Stomach (tissue), 9 donors: Measurements from ENCODE around the gene DLG4. TPM values are rescaled to one million over a fixed set of nuclear protein-coding genes. Genes with fewer than 3 reads are reported as not detected.

Experiments used
- DNase-seq, 2 donors: peaks; one replicate each; pipeline versions ENCODE4 v3.0.0 to v3.0.0-alpha.2; 2013 to 2019
- H3K27ac ChIP-seq, 5 donors: fragments of 200-600 bp in 4 of 5; sonication (generic) in 4 of 5; one replicate each; pipeline ENCODE4 v1.5.1; 2013 to 2019; ENCODE audit warnings: mild to moderate bottlenecking in 1 of 5, moderate library complexity in 1 of 5
- H3K27me3 ChIP-seq, 3 donors: fragments of 200-600 bp; sonication (generic); one replicate each; pipeline ENCODE4 v1.5.1; 2017 to 2019; ENCODE audit warnings: mixed run types in 1 of 3
- H3K36me3 ChIP-seq, 4 donors: fragments of 200-600 bp; sonication (generic); 1 replicate in 3 of 4; 2 replicates in 1 of 4; pipeline ENCODE4 v1.5.1; 2016 to 2019
- H3K4me1 ChIP-seq, 4 donors: fragments of 200-600 bp; sonication (generic); one replicate each; pipeline ENCODE4 v1.5.1; 2016 to 2019
- H3K4me3 ChIP-seq, 4 donors: fragments of 200-600 bp; sonication (generic) in 3 of 4; one replicate each; pipeline ENCODE4 v1.5.1; 2016 to 2019; ENCODE audit warnings: mild to moderate bottlenecking in 1 of 4
- H3K9me3 ChIP-seq, 4 donors: fragments of 200-600 bp; sonication (generic); one replicate each; pipeline ENCODE4 v1.5.1; 2016 to 2019
- CTCF ChIP-seq, 7 experiments: fragments of 450-650 bp in 4 of 7; fragments of 200-600 bp in 3 of 7; sonication (generic) in 3 of 7; IDR thresholded peaks; one replicate each; pipeline ENCODE4 v1.5.1; 2016 to 2019; ENCODE audit warnings: antibody characterized with exemption in 7 of 7, control low read depth in 2 of 7, mild to moderate bottlenecking in 1 of 7
- EP300 ChIP-seq: sonication (generic); formaldehyde crosslinking; IDR thresholded peaks from one replicate; pipeline ENCODE4 v1.6.1; 2017; ENCODE audit warnings: antibody characterized with exemption
- POLR2A ChIP-seq, 4 donors: fragments of 450-650 bp; IDR thresholded peaks; one replicate each; pipeline ENCODE4 v1.6.1; 2016; ENCODE audit warnings: antibody characterized with exemption in 4 of 4, control low read depth in 2 of 4, mild to moderate bottlenecking in 1 of 4, moderate library complexity in 1 of 4
- POLR2AphosphoS5 ChIP-seq, 3 donors: sonication (generic); formaldehyde crosslinking; IDR thresholded peaks; one replicate each; pipeline ENCODE4 v1.6.1; 2016; ENCODE audit warnings: antibody characterized with exemption in 3 of 3
- WGBS, 5 donors: extraction: QIAGEN DNeasy Blood & Tissue Kit in 3 of 5; methylation state at CpG; one replicate each; pipeline versions ENCODE4 v1.1.5 to v1.1.7; 2013 to 2018; 5-methylcytosine and 5-hydroxymethylcytosine counted together
- intact Hi-C: fragments of 100-400 bp; cut with DNase I; formaldehyde crosslinking; loops from one replicate; pipeline ENCODE4 v1.15.1; 2023; ENCODE audit warnings: low total_unique reads
- polyA plus RNA-seq, 3 donors: library from polyadenylated mRNA; stranded (reverse); fragments of 200-250 nt; gene quantifications; one replicate each; pipeline ENCODE4 v1.2.3, GENCODE V29; 2013
- total RNA-seq, 5 donors: library from RNA; depleted of rRNA; stranded (reverse); fragments of >200 nt; gene quantifications; one replicate each; pipeline versions ENCODE4 v1.1.0 to v1.2.3, GENCODE V29; 2014 to 2016
- donor health status: healthy with polysubstance abuse.
- donor health status: Bipolar disorder and iron deficiency.
- donor health status: healthy.

DLG4 gene
- total and polyA plus RNA-seq, 8 donors, result 3.2 to 26.3 (median 8.8) TPM

- Histone ChIP-seq H3K9me3 (no peaks in the 10 kb centered on the region), H3K36me3 (peaks cover 33 to 43% (median 40%) of the 10 kb centered on the region in 4 donors), H3K4me1 (peaks cover 37 to 64% (median 57%) of the 10 kb centered on the region in 4 donors), H3K27ac (peak overlapping the region; percentile 76 to 94 (median 91)), H3K27me3 (no peaks in the 10 kb centered on the region), H3K4me3 (peak overlapping the region; percentile 63 to 99 (median 89))
- 1 to 3% (median 2%) methylated on average over 9 of the region's 9 CpGs for WGBS, 5 donors
- TF ChIP-seq EP300 (no peak), POLR2A (IDR thresholded peaks at IDR 0.05) (no peak), POLR2AphosphoS5 (IDR thresholded peaks at IDR 0.05) (no peak), CTCF (IDR thresholded peaks at IDR 0.05) (no peak)
- DNase-seq, result no peak
- intact Hi-C loops, result no loop called here
Observed at GRCh38 chr17:7233701-7234082, 14.1 kb upstream of the DLG4 start.

GRCh38 chr17:7232114-7232513 lies 12.5 kb upstream of the DLG4 start:
- no peak for TF ChIP-seq POLR2AphosphoS5 (IDR thresholded peaks at IDR 0.05)
- TF ChIP-seq CTCF (IDR thresholded peaks at IDR 0.05), result no peak
- TF ChIP-seq POLR2A (IDR thresholded peaks at IDR 0.05), result no peak
- TF ChIP-seq EP300, result no peak
- intact Hi-C loops, result no loop called here
- H3K27me3 ChIP-seq, result no peaks in the 10 kb centered on the region
- no peak for DNase-seq
- H3K27ac ChIP-seq, result no peak overlapping the region
- peaks cover 42 to 58% (median 55%) of the 10 kb centered on the region in 4 donors for H3K36me3 ChIP-seq
- WGBS, 5 donors, result 71 to 87% (median 78%) methylated on average over 5 of the region's 5 CpGs
- peaks cover 32 to 58% (median 50%) of the 10 kb centered on the region in 4 donors for H3K4me1 ChIP-seq
- no peaks in the 10 kb centered on the region for H3K9me3 ChIP-seq
- peak overlapping the region in 1 of 4 donors; percentile 99 for H3K4me3 ChIP-seq

- no peaks in the 10 kb centered on the region for H3K9me3 ChIP-seq
- no peak for TF ChIP-seq CTCF (IDR thresholded peaks at IDR 0.05)
- TF ChIP-seq POLR2AphosphoS5 (IDR thresholded peaks at IDR 0.05), result no peak
- no peak for TF ChIP-seq EP300
- TF ChIP-seq POLR2A (IDR thresholded peaks at IDR 0.05), result no peak
- H3K27ac ChIP-seq, result no peak overlapping the region
- intact Hi-C loops, result no loop called here
- 92 to 97% (median 96%) methylated on average over 16 to 19 of the region's 19 CpGs for WGBS, 5 donors
- no peak overlapping the region for H3K4me3 ChIP-seq
- DNase-seq, result no peak
- H3K36me3 ChIP-seq, result peaks cover 53 to 62% (median 62%) of the 10 kb centered on the region in 4 donors
- no peaks in the 10 kb centered on the region for H3K27me3 ChIP-seq
- H3K4me1 ChIP-seq, result peaks cover 18 to 43% (median 30%) of the 10 kb centered on the region in 4 donors
Observed at GRCh38 chr17:7229504-7229903, 9.9 kb upstream of the DLG4 start.

GRCh38 chr17:7228920-7229319 lies 9.3 kb upstream of the DLG4 start:
- H3K27me3 ChIP-seq, result no peaks in the 10 kb centered on the region
- intact Hi-C loops, result no loop called here
- H3K27ac ChIP-seq, result no peak overlapping the region
- H3K9me3 ChIP-seq, result no peaks in the 10 kb centered on the region
- peaks cover 18 to 48% (median 29%) of the 10 kb centered on the region in 4 donors for H3K4me1 ChIP-seq
- no peak overlapping the region for H3K4me3 ChIP-seq
- 87 to 92% (median 88%) methylated on average over 10 to 14 of the region's 14 CpGs for WGBS, 5 donors
- no peak for DNase-seq
- peaks cover 58 to 68% (median 68%) of the 10 kb centered on the region in 4 donors for H3K36me3 ChIP-seq
- no peak for TF ChIP-seq POLR2AphosphoS5 (IDR thresholded peaks at IDR 0.05)
